LNCaP clone FGC (cell line): ENCODE results near the gene MRPL50.

Experiments used
- DNase-seq: peaks from one replicate; pipeline ENCODE4 v3.0.0-alpha.2; 2011; ENCODE audit warnings: low read depth
- H3K4me3 ChIP-seq: 2 replicates; pipeline ENCODE4 v1.5.1; 2011; ENCODE audit warnings: mild to moderate bottlenecking, low read depth, low read length, control low read depth
- TF ChIP-seq, protein P1 (sequence below): IDR thresholded peaks from 2 replicates; pipeline ENCODE4 v1.5.1; 2012; ENCODE audit warnings: mild to moderate bottlenecking; ENCODE audit not compliant: control insufficient read depth, insufficient read depth; ENCODE audit errors: extremely low read depth

The MRPL50 gene

DNA sequence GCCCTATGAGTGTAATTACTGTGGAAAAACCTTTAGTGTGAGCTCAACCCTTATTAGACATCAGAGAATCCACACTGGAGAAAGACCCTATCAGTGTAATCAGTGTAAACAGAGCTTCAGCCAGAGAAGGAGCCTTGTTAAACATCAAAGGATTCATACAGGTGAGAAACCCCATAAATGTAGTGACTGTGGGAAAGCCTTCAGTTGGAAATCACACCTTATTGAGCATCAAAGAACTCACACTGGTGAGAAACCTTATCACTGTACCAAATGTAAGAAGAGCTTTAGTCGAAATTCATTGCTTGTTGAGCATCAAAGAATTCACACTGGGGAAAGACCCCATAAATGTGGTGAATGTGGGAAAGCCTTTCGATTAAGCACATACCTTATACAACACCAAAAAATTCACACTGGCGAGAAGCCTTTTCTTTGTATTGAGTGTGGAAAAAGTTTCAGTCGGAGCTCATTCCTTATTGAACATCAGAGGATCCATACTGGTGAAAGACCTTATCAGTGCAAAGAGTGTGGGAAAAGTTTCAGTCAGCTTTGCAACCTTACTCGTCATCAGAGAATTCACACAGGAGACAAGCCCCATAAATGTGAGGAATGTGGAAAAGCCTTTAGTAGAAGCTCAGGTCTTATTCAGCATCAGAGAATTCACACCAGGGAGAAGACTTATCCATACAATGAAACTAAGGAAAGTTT is 10.1 kb upstream of the MRPL50 start:
- TF ChIP-seq, protein P1, sequence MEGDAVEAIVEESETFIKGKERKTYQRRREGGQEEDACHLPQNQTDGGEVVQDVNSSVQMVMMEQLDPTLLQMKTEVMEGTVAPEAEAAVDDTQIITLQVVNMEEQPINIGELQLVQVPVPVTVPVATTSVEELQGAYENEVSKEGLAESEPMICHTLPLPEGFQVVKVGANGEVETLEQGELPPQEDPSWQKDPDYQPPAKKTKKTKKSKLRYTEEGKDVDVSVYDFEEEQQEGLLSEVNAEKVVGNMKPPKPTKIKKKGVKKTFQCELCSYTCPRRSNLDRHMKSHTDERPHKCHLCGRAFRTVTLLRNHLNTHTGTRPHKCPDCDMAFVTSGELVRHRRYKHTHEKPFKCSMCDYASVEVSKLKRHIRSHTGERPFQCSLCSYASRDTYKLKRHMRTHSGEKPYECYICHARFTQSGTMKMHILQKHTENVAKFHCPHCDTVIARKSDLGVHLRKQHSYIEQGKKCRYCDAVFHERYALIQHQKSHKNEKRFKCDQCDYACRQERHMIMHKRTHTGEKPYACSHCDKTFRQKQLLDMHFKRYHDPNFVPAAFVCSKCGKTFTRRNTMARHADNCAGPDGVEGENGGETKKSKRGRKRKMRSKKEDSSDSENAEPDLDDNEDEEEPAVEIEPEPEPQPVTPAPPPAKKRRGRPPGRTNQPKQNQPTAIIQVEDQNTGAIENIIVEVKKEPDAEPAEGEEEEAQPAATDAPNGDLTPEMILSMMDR = no peak
- DNase-seq = no peak
- no peak overlapping the region for H3K4me3 ChIP-seq

DNA sequence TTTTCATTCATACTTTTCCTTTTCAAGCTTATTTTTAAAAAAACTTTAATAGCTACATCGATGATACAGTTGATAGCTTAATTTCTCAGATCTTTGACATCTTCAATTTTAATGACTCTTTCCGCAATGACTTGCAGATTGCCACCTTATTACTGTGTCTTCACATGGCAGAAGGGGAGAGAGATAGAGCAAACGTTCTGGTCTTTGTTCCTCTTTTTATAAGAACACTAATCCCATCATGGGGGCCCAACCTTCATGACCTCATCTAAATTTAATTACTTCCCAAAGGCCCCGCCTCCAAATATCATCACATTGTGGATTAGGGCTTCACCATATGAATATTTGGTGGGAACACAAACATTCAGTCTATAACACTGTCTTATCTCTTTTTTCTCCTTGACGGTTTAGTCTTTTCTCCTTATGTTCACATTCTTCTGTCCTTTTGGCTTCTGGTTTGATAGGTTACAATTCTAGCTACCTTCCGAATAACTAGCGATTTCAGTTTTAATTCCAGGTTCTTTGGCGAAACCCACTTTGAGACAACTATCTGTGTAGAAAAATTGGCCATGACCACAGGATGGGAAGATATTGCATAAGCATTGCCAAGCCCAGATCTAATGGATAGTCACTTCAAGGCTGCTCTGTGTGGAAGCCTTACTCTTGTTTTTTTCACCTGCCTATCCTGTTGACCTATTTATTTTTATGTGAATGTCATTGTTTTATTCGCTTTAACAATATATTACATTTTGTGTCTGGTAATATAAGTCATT is 5.3 kb upstream of the MRPL50 start:
- TF ChIP-seq, protein P1 = no peak
- no peak for DNase-seq
- no peak overlapping the region for H3K4me3 ChIP-seq

DNA sequence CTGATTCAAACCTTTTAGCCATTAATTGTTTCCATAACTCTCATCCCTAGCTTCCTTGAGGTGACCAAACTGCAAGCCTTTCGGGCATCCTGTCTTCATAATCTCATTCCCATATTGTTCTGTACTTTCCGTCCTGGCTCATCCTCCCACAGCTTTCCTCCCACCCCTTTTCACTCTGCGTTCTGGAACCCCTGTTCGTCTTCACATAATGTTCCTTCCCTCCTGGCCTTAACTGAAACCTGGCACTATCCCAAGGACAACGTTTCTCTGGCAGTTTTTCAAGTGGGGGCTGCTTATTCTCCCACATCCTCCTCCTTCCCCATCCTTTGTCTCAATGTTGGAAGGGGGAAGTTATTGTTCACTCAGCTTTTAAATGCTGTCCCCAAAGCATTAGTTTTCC is 1.7 kb upstream of the MRPL50 start:
- no peak overlapping the region for H3K4me3 ChIP-seq
- no peak for DNase-seq
- TF ChIP-seq, protein P1 = no peak

DNA sequence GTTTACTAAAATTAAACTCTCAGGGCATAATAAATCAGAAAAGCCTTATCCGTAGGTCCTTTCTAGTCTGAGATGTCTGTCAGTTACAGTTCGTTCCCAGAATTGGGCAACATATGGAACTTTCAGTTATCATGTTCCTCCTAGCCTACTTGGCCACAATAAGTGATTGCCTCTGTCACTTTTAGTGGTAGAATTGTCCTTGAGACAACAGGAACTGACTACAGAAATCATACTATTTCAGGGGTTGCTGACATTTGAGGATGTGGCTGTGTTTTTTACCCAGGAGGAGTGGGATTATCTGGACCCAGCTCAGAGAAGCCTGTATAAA is 1.2 kb upstream of the MRPL50 start:
- TF ChIP-seq, protein P1 = no peak

DNA sequence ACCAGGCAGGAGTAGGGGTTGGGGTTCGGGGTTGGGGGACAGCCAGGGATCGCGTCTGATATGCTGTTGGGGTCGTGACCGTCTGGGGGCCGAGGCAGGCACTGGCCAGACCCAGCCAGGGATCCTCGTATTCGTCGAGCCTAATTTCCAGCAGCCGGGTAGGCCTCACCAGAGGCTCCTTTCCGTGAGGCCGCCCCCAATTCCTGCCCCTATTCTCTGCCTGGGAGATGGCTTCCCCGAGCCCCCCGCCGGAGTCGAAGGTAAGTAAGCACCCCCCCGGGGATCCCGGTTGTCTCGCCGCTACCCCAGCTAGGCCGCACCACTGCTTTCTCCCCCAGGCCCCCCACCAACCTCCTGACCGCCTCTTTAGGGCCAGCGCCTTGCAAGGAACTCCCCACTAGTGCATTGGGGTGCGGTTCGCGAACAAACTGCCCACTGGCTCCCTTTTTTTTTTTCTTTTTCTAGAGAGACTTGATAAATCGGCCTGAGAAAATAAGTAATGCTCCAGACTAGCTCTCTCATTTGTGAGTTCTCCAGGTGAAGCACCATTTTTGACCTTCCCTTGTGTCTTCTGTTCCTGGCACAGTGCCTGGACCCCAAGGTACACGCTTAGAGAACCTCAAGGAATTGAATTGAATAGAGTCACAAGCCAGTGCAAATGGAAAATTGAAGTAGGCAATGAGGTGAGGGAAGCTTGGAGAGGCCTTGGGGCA is 668 bp upstream of the MRPL50 start:
- TF ChIP-seq, protein P1 = no peak
- H3K4me3 ChIP-seq = peak overlapping the region; percentile 57
- DNase-seq = no peak

More for the DNA sequence above, 1.2 kb upstream of the MRPL50 start:
- H3K4me3 ChIP-seq = peak overlapping the region; percentile 57
- no peak for DNase-seq

DNA sequence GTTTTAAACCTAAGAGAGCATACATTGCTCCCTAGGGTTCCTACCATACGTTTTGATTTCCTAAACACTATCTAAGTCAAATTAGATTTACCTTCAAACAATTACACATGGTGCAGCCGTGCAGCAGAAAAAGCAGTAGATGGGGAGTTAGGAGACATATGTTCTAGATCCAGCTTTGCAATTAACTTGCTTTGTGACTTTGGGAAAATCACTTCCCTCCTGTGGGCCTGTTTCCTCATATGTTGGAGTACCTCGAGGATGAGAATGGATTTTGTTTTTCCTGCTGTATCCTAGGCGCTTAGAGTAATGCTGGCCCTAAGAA is 711 bp downstream of the MRPL50 start:
- DNase-seq = no peak
- H3K4me3 ChIP-seq = peak overlapping the region; percentile 57
- TF ChIP-seq, protein P1 = no peak
